Activated gamma-delta T cell (primary cell): ENCODE measurements around the gene HYLS1.

ENCODE experiments used
- DNase-seq: peaks from one replicate; lab custom pipeline; 2025; lab: John Stamatoyannopoulos, UW

Gene HYLS1

GRCh38 chr11:125949271-125950177, 62.1 kb downstream of the HYLS1 start:
- DNase-seq = no peak

- no peak for DNase-seq
Observed at GRCh38 chr11:125950178-125950490, 62.7 kb downstream of the HYLS1 start.
